NB4 (cell line): ENCODE data around the gene RALY.

Experiments
- MYC ChIP-seq: IDR thresholded peaks from 2 replicates; pipeline ENCODE4 v1.6.1; 2011; ENCODE audit warnings: low read depth, low read length
- TF ChIP-seq, protein P1 (sequence below): IDR thresholded peaks from one replicate; pipeline ENCODE4 v1.5.1; 2012; ENCODE audit warnings: low read depth, low read length

DNA sequence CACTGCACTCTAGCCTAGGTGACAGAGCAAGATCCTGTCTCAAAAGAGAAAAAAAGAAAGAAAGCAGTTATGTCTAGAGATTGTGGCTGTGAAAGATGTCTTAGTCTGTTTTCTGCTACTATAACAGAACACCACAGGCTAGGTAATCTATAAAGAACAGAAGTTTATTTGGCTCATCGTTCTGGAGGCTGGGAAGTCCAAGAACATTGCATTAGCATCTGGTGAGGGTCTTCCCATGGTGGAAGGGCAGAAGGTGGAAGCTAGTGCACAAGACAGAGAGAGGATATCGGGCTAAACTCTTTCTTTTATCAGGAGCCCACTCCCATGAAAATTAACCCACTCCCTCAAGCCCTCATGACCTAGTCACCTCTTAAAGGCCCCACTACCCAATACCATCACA, 16.2 kb upstream of the RALY start:
- TF ChIP-seq, protein P1, sequence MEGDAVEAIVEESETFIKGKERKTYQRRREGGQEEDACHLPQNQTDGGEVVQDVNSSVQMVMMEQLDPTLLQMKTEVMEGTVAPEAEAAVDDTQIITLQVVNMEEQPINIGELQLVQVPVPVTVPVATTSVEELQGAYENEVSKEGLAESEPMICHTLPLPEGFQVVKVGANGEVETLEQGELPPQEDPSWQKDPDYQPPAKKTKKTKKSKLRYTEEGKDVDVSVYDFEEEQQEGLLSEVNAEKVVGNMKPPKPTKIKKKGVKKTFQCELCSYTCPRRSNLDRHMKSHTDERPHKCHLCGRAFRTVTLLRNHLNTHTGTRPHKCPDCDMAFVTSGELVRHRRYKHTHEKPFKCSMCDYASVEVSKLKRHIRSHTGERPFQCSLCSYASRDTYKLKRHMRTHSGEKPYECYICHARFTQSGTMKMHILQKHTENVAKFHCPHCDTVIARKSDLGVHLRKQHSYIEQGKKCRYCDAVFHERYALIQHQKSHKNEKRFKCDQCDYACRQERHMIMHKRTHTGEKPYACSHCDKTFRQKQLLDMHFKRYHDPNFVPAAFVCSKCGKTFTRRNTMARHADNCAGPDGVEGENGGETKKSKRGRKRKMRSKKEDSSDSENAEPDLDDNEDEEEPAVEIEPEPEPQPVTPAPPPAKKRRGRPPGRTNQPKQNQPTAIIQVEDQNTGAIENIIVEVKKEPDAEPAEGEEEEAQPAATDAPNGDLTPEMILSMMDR, result no peak
- TF ChIP-seq MYC, result no peak
